Measurements from ENCODE around the gene ADGRL3.

Gene ADGRL3

DNA sequence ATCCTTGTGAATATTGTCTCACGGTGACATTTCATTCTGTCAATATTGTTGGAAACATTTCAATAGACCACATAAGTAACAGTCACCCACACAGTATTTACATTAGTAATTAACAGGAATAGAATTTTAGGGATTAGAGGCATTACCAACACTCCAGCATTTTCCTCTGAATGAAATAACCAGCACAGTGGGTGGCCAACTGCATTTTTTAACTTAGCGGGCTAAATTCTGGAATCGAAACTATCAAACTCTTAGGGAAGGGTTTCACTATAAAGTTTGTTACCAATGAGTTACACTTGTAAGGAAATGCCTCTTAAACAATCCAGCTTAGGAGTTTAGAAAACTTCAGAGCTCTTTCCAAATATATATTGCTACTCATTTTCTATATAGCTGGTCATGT lies 403.0 kb downstream of the ADGRL3 start (continued):
- no peak for TF ChIP-seq ZNF335 (tag by site-specific recombination; conservative IDR thresholded peaks at IDR 0.05)
- TF ChIP-seq ZNF324 (tag by site-specific recombination; IDR thresholded peaks at IDR 0.05) = no peak

GRCh38 chr4:61604054-61604453 lies 403.9 kb downstream of the ADGRL3 start:
- H3K36me3 ChIP-seq (ENCODE audit: control insufficient read depth in 2 of 2, insufficient read depth in 1 of 2, low read length in 2 of 2) = no peaks in the 10 kb centered on the region
- CTCF ChIA-PET = no interaction called here
- H3K4me3 ChIP-seq (ENCODE audit: low read depth, low read length) = no peak overlapping the region
- H3K27ac ChIP-seq (ENCODE audit: extremely low read depth, low read depth, low read length) = no peak overlapping the region
- H3K4me1 ChIP-seq (ENCODE audit: control insufficient read depth, insufficient read depth, low read length) = no peaks in the 10 kb centered on the region
- no peak for TF ChIP-seq ZNF623 (tag by site-specific recombination; IDR thresholded peaks at IDR 0.05)
- no peak for TF ChIP-seq WT1 (tag by site-specific recombination; IDR thresholded peaks at IDR 0.05)
- no peak for TF ChIP-seq ZNF549 (tag by site-specific recombination; IDR thresholded peaks at IDR 0.05)
- no peak for TF ChIP-seq PATZ1 (tag by site-specific recombination; IDR thresholded peaks at IDR 0.05)
- TF ChIP-seq, protein P1, sequence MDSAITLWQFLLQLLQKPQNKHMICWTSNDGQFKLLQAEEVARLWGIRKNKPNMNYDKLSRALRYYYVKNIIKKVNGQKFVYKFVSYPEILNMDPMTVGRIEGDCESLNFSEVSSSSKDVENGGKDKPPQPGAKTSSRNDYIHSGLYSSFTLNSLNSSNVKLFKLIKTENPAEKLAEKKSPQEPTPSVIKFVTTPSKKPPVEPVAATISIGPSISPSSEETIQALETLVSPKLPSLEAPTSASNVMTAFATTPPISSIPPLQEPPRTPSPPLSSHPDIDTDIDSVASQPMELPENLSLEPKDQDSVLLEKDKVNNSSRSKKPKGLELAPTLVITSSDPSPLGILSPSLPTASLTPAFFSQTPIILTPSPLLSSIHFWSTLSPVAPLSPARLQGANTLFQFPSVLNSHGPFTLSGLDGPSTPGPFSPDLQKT (IDR thresholded peaks at IDR 0.05; ENCODE audit: borderline replicate concordance, low read depth, low read length) = no peak
- TF ChIP-seq ZNF121 (tag by site-specific recombination; IDR thresholded peaks at IDR 0.05) = no peak
- no peak for TF ChIP-seq ZNF354C (tag by site-specific recombination; IDR thresholded peaks at IDR 0.05; ENCODE audit: borderline replicate concordance, low read depth)
- TF ChIP-seq, protein P2, sequence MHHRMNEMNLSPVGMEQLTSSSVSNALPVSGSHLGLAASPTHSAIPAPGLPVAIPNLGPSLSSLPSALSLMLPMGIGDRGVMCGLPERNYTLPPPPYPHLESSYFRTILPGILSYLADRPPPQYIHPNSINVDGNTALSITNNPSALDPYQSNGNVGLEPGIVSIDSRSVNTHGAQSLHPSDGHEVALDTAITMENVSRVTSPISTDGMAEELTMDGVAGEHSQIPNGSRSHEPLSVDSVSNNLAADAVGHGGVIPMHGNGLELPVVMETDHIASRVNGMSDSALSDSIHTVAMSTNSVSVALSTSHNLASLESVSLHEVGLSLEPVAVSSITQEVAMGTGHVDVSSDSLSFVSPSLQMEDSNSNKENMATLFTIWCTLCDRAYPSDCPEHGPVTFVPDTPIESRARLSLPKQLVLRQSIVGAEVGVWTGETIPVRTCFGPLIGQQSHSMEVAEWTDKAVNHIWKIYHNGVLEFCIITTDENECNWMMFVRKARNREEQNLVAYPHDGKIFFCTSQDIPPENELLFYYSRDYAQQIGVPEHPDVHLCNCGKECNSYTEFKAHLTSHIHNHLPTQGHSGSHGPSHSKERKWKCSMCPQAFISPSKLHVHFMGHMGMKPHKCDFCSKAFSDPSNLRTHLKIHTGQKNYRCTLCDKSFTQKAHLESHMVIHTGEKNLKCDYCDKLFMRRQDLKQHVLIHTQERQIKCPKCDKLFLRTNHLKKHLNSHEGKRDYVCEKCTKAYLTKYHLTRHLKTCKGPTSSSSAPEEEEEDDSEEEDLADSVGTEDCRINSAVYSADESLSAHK (tag by site-specific recombination; IDR thresholded peaks at IDR 0.05) = no peak
- no peak for TF ChIP-seq ZBTB8A (tag by site-specific recombination; IDR thresholded peaks at IDR 0.05)
- no peak for TF ChIP-seq ZNF302 (tag by site-specific recombination; IDR thresholded peaks at IDR 0.05; ENCODE audit: low read depth)
- TF ChIP-seq, protein P3, sequence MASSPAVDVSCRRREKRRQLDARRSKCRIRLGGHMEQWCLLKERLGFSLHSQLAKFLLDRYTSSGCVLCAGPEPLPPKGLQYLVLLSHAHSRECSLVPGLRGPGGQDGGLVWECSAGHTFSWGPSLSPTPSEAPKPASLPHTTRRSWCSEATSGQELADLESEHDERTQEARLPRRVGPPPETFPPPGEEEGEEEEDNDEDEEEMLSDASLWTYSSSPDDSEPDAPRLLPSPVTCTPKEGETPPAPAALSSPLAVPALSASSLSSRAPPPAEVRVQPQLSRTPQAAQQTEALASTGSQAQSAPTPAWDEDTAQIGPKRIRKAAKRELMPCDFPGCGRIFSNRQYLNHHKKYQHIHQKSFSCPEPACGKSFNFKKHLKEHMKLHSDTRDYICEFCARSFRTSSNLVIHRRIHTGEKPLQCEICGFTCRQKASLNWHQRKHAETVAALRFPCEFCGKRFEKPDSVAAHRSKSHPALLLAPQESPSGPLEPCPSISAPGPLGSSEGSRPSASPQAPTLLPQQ (tag by site-specific recombination; IDR thresholded peaks at IDR 0.05) = no peak
- TF ChIP-seq ZNF585B (tag by site-specific recombination; IDR thresholded peaks at IDR 0.05) = no peak
- TF ChIP-seq SCRT1 (tag by site-specific recombination; IDR thresholded peaks at IDR 0.05; ENCODE audit: borderline replicate concordance) = no peak
- TF ChIP-seq PRDM2 (tag by site-specific recombination; IDR thresholded peaks at IDR 0.05; ENCODE audit: borderline replicate concordance) = no peak
- no peak for TF ChIP-seq ZBTB6 (tag by site-specific recombination; IDR thresholded peaks at IDR 0.05)
- no peak for TF ChIP-seq ZNF394 (tag by site-specific recombination; IDR thresholded peaks at IDR 0.05; ENCODE audit: borderline replicate concordance)
- TF ChIP-seq KLF16 (tag by site-specific recombination; IDR thresholded peaks at IDR 0.05) = no peak
- TF ChIP-seq ZNF202 (tag by site-specific recombination; IDR thresholded peaks at IDR 0.05; ENCODE audit: borderline replicate concordance) = no peak
- POLR2A ChIA-PET = no interaction called here
- no peaks in the 10 kb centered on the region for H3K9me3 ChIP-seq (ENCODE audit: control insufficient read depth, insufficient read depth, low read depth, low read length)

All from HEK293 (cell line).